Measurements from ENCODE around the gene PPA1.
A peak's percentile ranks its signal among the peaks of the same experiment; 100 is the strongest.

DNA sequence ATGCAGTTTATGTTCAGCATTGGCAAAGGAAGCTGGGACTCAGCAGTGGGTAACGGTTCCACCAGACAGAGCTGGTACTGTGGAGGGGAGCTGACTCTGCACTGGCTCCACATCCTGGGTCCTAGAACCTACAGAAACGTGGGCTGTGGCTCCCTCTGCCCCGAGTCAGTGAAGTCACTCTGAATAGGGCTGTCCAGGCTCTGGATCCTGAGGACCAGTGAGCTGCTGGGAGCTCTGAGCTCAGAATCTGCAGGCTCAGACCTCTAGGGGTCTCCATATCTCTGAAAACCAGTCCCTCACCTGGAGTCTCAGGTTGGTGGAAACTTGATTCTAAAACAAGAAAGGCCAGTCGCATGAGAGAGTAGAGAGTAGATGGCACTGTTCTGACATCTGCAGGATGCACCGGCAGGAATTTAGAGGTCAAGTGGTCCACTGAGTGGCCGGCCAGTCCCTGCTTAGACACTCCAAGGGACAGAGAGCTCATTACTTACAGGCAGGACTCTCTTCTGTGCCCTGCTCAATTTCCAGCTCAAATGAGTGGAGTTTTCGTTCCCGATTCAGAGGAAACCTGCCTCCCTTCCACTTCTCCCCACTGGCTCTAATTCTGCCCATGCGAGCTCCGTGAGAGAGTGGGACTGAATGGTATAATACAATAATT lies 31.9 kb upstream of the PPA1 start:
- TF ChIP-seq POLR2A (IDR thresholded peaks at IDR 0.05): no peak
- TF ChIP-seq, protein P1, sequence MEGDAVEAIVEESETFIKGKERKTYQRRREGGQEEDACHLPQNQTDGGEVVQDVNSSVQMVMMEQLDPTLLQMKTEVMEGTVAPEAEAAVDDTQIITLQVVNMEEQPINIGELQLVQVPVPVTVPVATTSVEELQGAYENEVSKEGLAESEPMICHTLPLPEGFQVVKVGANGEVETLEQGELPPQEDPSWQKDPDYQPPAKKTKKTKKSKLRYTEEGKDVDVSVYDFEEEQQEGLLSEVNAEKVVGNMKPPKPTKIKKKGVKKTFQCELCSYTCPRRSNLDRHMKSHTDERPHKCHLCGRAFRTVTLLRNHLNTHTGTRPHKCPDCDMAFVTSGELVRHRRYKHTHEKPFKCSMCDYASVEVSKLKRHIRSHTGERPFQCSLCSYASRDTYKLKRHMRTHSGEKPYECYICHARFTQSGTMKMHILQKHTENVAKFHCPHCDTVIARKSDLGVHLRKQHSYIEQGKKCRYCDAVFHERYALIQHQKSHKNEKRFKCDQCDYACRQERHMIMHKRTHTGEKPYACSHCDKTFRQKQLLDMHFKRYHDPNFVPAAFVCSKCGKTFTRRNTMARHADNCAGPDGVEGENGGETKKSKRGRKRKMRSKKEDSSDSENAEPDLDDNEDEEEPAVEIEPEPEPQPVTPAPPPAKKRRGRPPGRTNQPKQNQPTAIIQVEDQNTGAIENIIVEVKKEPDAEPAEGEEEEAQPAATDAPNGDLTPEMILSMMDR (IDR thresholded peaks at IDR 0.05): peak in 4 of 6 experiments; percentile 42 to 54 (median 48)

All from thyroid gland (tissue), 4 donors.